Measurements from ENCODE around the gene CTBP1. TPM values are rescaled to one million over a fixed set of nuclear protein-coding genes. Genes with fewer than 3 reads are reported as not detected.

CTBP1 gene
- total RNA-seq, 1 donor from 2014 or later = 112 TPM

- no peak for TF ChIP-seq CTCF (IDR thresholded peaks at IDR 0.05; ENCODE audit: borderline replicate concordance)
- intact Hi-C loops (cut with micrococcal nuclease) = no loop called here
- Histone ChIP-seq H3K27ac (replicated peaks) (no peak overlapping the region), H3K4me3 (no peak overlapping the region), H3K4me1 (no peaks in the 10 kb centered on the region), H3K36me3 (no peaks in the 10 kb centered on the region), H3K9me3 (replicated peaks) (no peaks in the 10 kb centered on the region), H3K27me3 (ENCODE audit: low read depth) (no peaks in the 10 kb centered on the region)
- DNase-seq = no peak
These were observed 28.1 kb upstream of the CTBP1 start for GRCh38 chr4:1276984-1277383.

GRCh38 chr4:1274871-1275270 lies 25.9 kb upstream of the CTBP1 start:
- Histone ChIP-seq H3K4me3 (no peak overlapping the region), H3K4me1 (no peaks in the 10 kb centered on the region), H3K9me3 (replicated peaks) (peaks cover 3% of the 10 kb centered on the region), H3K27me3 (ENCODE audit: low read depth) (no peaks in the 10 kb centered on the region), H3K36me3 (no peaks in the 10 kb centered on the region), H3K27ac (replicated peaks) (no peak overlapping the region)
- intact Hi-C loops (cut with micrococcal nuclease) = no loop called here
- no peak for TF ChIP-seq CTCF (IDR thresholded peaks at IDR 0.05; ENCODE audit: borderline replicate concordance)
- no peak for DNase-seq

- no peak for DNase-seq
These were observed 22.8 kb upstream of the CTBP1 start for GRCh38 chr4:1271686-1272085.

GRCh38 chr4:1269209-1269608 lies 20.3 kb upstream of the CTBP1 start:
- Histone ChIP-seq H3K9me3 (replicated peaks) (peaks cover 15% of the 10 kb centered on the region), H3K4me3 (no peak overlapping the region), H3K27me3 (ENCODE audit: low read depth) (no peaks in the 10 kb centered on the region), H3K27ac (replicated peaks) (no peak overlapping the region), H3K36me3 (peaks cover 2% of the 10 kb centered on the region), H3K4me1 (no peaks in the 10 kb centered on the region)
- intact Hi-C loops (cut with micrococcal nuclease) = loop anchor here (10.0 kb wide), 2 partner anchors 104 to 134 kb away; no protein-coding TSS in a partner anchor
- TF ChIP-seq CTCF (IDR thresholded peaks at IDR 0.05; ENCODE audit: borderline replicate concordance) = no peak
- no peak for DNase-seq

More at GRCh38 chr4:1271686-1272085, 22.8 kb upstream of the CTBP1 start:
- Histone ChIP-seq H3K9me3 (replicated peaks) (peaks cover 15% of the 10 kb centered on the region), H3K36me3 (no peaks in the 10 kb centered on the region), H3K4me3 (no peak overlapping the region), H3K27ac (replicated peaks) (no peak overlapping the region), H3K4me1 (no peaks in the 10 kb centered on the region), H3K27me3 (ENCODE audit: low read depth) (no peaks in the 10 kb centered on the region)
- TF ChIP-seq CTCF (IDR thresholded peaks at IDR 0.05; ENCODE audit: borderline replicate concordance) = no peak
- intact Hi-C loops (cut with micrococcal nuclease) = no loop called here

GRCh38 chr4:1266881-1267763 lies 18.2 kb upstream of the CTBP1 start:
- TF ChIP-seq CTCF (IDR thresholded peaks at IDR 0.05; ENCODE audit: borderline replicate concordance) = no peak
- no peak for DNase-seq
- intact Hi-C loops (cut with micrococcal nuclease) = loop anchor here (10.0 kb wide), 2 partner anchors 102 to 132 kb away; no protein-coding TSS in a partner anchor
- Histone ChIP-seq H3K27ac (replicated peaks) (no peak overlapping the region), H3K9me3 (replicated peaks) (peaks cover 15% of the 10 kb centered on the region), H3K4me3 (no peak overlapping the region), H3K27me3 (ENCODE audit: low read depth) (no peaks in the 10 kb centered on the region), H3K4me1 (no peaks in the 10 kb centered on the region), H3K36me3 (peaks cover 2% of the 10 kb centered on the region)

Measured in left ventricle myocardium inferior (tissue), 1 donor.